ENCODE measurements around the gene ADRA1B.
"Not testable (repeated sequence)": the region's sequence is repeated elsewhere in the genome, so short reads cannot be mapped to it uniquely, and the experiment has no call there.

The ADRA1B gene

GRCh38 chr5:159971931-159972461 is 55.7 kb downstream of the ADRA1B start:
- no peak for DNase-seq

- no peak for DNase-seq
These were observed 56.5 kb downstream of the ADRA1B start for GRCh38 chr5:159972538-159973362.

GRCh38 chr5:159975462-159976019 is 59.3 kb downstream of the ADRA1B start:
- peak; percentile 16 for DNase-seq

- DNase-seq: no peak
These were observed 60.6 kb downstream of the ADRA1B start for GRCh38 chr5:159976921-159977320.

GRCh38 chr5:159978358-159978757 is 62.1 kb downstream of the ADRA1B start:
- DNase-seq: no peak

- no peak for DNase-seq
These were observed 66.3 kb downstream of the ADRA1B start for GRCh38 chr5:159982421-159983173.

GRCh38 chr5:159987031-159987674 is 70.9 kb downstream of the ADRA1B start:
- peak; percentile 80 for DNase-seq

- DNase-seq: peak; percentile 8
These were observed 74.2 kb downstream of the ADRA1B start for GRCh38 chr5:159990506-159990905.

- no peak for DNase-seq
These were observed 76.3 kb downstream of the ADRA1B start for GRCh38 chr5:159992566-159992965.

- DNase-seq: no peak
These were observed 76.9 kb downstream of the ADRA1B start for GRCh38 chr5:159993194-159993593.

GRCh38 chr5:159995907-159996306 is 79.6 kb downstream of the ADRA1B start:
- no peak for DNase-seq

- DNase-seq: no peak
These were observed 85.2 kb downstream of the ADRA1B start for GRCh38 chr5:160001457-160001856.

GRCh38 chr5:160007514-160007913 is 91.2 kb downstream of the ADRA1B start:
- no peak for DNase-seq

- DNase-seq: not testable (repeated sequence)
These were observed 92.2 kb downstream of the ADRA1B start for GRCh38 chr5:160008529-160008876.

- DNase-seq: peak; percentile 98
These were observed 92.8 kb downstream of the ADRA1B start, which contains the start of gene TTC1 for GRCh38 chr5:160008877-160009590. TTC1 (plus strand) TSS chr5:160009139; CDS start chr5:160010529, 1,390 bp downstream.

GRCh38 chr5:160009591-160009989 is 93.3 kb downstream of the ADRA1B start:
- no peak for DNase-seq

GRCh38 chr5:160011471-160011870 is 95.2 kb downstream of the ADRA1B start:
- no peak for DNase-seq

GRCh38 chr5:160014197-160014596 is 97.9 kb downstream of the ADRA1B start:
- not testable (repeated sequence) for DNase-seq

- no peak for DNase-seq
These were observed 102.8 kb downstream of the ADRA1B start for GRCh38 chr5:160018945-160019625.

- no peak for DNase-seq
These were observed 104.0 kb downstream of the ADRA1B start for GRCh38 chr5:160020266-160020770.

GRCh38 chr5:160020964-160021363 is 104.7 kb downstream of the ADRA1B start:
- no peak for DNase-seq

All from OCI-M1 (cell line).